ENCODE measurements around the gene ZNF785. TPM values are rescaled to one million over a fixed set of nuclear protein-coding genes. Genes with fewer than 3 reads are reported as not detected.
A peak's percentile ranks its signal among the peaks of the same experiment; 100 is the strongest.

The ZNF785 gene
- total RNA-seq, 1 experiment from 2014 or later: 18.8 TPM

- H2AK5ac ChIP-seq (ENCODE audit: insufficient read length, low read length): no peak overlapping the region
- no peak overlapping the region for H2BK120ac ChIP-seq (ENCODE audit: low read depth, low read length, poor library complexity, severe bottlenecking)
- no peak overlapping the region for H2BK5ac ChIP-seq (ENCODE audit: insufficient read length, low read length)
- H3K27me3 Mint-ChIP-seq (ENCODE audit: low read depth): peaks cover 12% of the 10 kb centered on the region
- peak overlapping the region in 1 of 2 experiments; percentile 40; a peak in 1 of 5 replicates for H3K4me3 Mint-ChIP-seq
- no peak overlapping the region for H3K14ac ChIP-seq (ENCODE audit: insufficient read depth, low read length)
- no peak overlapping the region for H2BK12ac ChIP-seq (ENCODE audit: insufficient read length, low read depth, low read length)
- no peak overlapping the region for H3K4me2 ChIP-seq (ENCODE audit: insufficient read depth, insufficient read length, low read length)
- peaks cover 13 to 22% of the 10 kb centered on the region in 2 experiments for H3K4me1 Mint-ChIP-seq
- no peak overlapping the region for H2BK15ac ChIP-seq (ENCODE audit: low read depth, low read length)
- no peak for TF ChIP-seq CTCF (conservative IDR thresholded peaks at IDR 0.05)
- H3K23ac ChIP-seq (ENCODE audit: insufficient read length, low read depth, low read length): no peak overlapping the region
- no peak overlapping the region for H3K4ac ChIP-seq (ENCODE audit: low read depth, low read length)
- H3K79me2 ChIP-seq (ENCODE audit: insufficient read depth, low read length): no peaks in the 10 kb centered on the region
- H3K27ac Mint-ChIP-seq: no peak overlapping the region
- WGBS (ENCODE audit: extremely low coverage, insufficient read length, low lambda C conversion rate): no CpG with 5 or more reads among the region's 3 CpGs
- no peaks in the 10 kb centered on the region for H3K9me3 Mint-ChIP-seq
- H3K23me2 ChIP-seq (ENCODE audit: insufficient read length, low read depth, low read length, poor library complexity, severe bottlenecking): peaks cover 16% of the 10 kb centered on the region
- H3K79me1 ChIP-seq (ENCODE audit: insufficient read depth, low read depth, low read length, poor library complexity, severe bottlenecking): no peaks in the 10 kb centered on the region
- H3K9ac ChIP-seq (ENCODE audit: extremely low read depth, insufficient read length, low read length): no peak overlapping the region
- DNase-seq: no peak
- H3K27me3 ChIP-seq (ENCODE audit: insufficient read depth, low read length): no peaks in the 10 kb centered on the region
- no peaks in the 10 kb centered on the region for H4K20me1 ChIP-seq (ENCODE audit: control insufficient read depth, insufficient read depth, insufficient read length)
- no peak overlapping the region for H4K91ac ChIP-seq (ENCODE audit: insufficient read length, low read depth, low read length)
- H3K4me1 ChIP-seq (ENCODE audit: insufficient read depth, low read length): no peaks in the 10 kb centered on the region; the same call in 1 of the 2 replicates
- no peaks in the 10 kb centered on the region for H3K36me3 Mint-ChIP-seq (ENCODE audit: insufficient read depth in 1 of 3, low read depth in 3 of 3)
- H2AFZ ChIP-seq (ENCODE audit: low read length): no peak overlapping the region
- H3K9me3 ChIP-seq (ENCODE audit: control insufficient read depth, low read depth, low read length): no peaks in the 10 kb centered on the region
- H3T11ph ChIP-seq (ENCODE audit: low read length): no peak overlapping the region
- no peak overlapping the region for H4K5ac ChIP-seq (ENCODE audit: insufficient read length, low read depth, low read length)
- H3K18ac ChIP-seq (ENCODE audit: insufficient read length, low read depth, low read length): no peak overlapping the region
- H2BK20ac ChIP-seq (ENCODE audit: low read depth, low read length, poor library complexity, severe bottlenecking): no peak overlapping the region
- H3K27ac ChIP-seq (ENCODE audit: insufficient read length, low read depth, low read length): no peak overlapping the region
- no peak overlapping the region for H3K56ac ChIP-seq (ENCODE audit: insufficient read length, low read depth, low read length)
- H4K8ac ChIP-seq (replicated peaks; ENCODE audit: insufficient read length, low read depth, low read length): no peak overlapping the region
Observed at GRCh38 chr16:30569281-30569680, 16.2 kb downstream of the ZNF785 start.
